Astrocyte (in vitro differentiated cells and primary cell): ENCODE measurements around the gene JAKMIP2. TPM values are rescaled to one million over a fixed set of nuclear protein-coding genes. Genes with fewer than 3 reads are reported as not detected.

Experiments used
- DNase-seq: peaks from one replicate; pipeline ENCODE4 v3.0.0-alpha.2; 2010; ENCODE audit warnings: low read depth
- FAIRE-seq: peaks from 2 replicates; lab custom pipeline; 2011; peaks lifted over from hg19 to GRCh38; lab: Jason Lieb, UNC
- H2AFZ ChIP-seq: 2 replicates; pipeline ENCODE4 v1.6.0; 2012; ENCODE audit warnings: low read depth, low read length, inconsistent platforms
- H3K27ac ChIP-seq: 2 replicates; pipeline ENCODE4 v1.5.1; 2011; ENCODE audit warnings: low read depth, low read length, inconsistent platforms
- H3K27me3 ChIP-seq: 2 replicates; pipeline ENCODE4 v1.6.0; 2011; ENCODE audit warnings: low read length, inconsistent platforms; ENCODE audit not compliant: insufficient read depth
- H3K36me3 ChIP-seq: 2 replicates; pipeline ENCODE4 v1.5.1; 2011; ENCODE audit warnings: low read length, inconsistent platforms; ENCODE audit not compliant: insufficient read depth
- H3K4me1 ChIP-seq: 2 replicates; pipeline ENCODE4 v1.5.1; 2011; ENCODE audit warnings: low read length, inconsistent platforms; ENCODE audit not compliant: insufficient read depth
- H3K4me2 ChIP-seq: 2 replicates; pipeline ENCODE4 v1.6.0; 2012; ENCODE audit warnings: low read length, inconsistent platforms
- H3K4me3 ChIP-seq: 2 replicates; pipeline ENCODE4 v1.5.1; 2011; ENCODE audit warnings: low read depth, mild to moderate bottlenecking, low read length, inconsistent platforms; ENCODE audit not compliant: insufficient read depth
- H3K79me2 ChIP-seq: 2 replicates; pipeline ENCODE4 v1.6.0; 2012; ENCODE audit warnings: mild to moderate bottlenecking, low read length, inconsistent platforms; ENCODE audit not compliant: insufficient read depth
- H3K9ac ChIP-seq: 2 replicates; pipeline ENCODE4 v1.6.0; 2012; ENCODE audit warnings: mild to moderate bottlenecking, low read length, inconsistent platforms
- H3K9me3 ChIP-seq: 2 replicates; pipeline ENCODE4 v1.5.1; 2012; ENCODE audit warnings: low read depth, mild to moderate bottlenecking, low read length, inconsistent platforms; ENCODE audit not compliant: insufficient read depth
- H4K20me1 ChIP-seq: 2 replicates; pipeline ENCODE4 v1.6.0; 2012; ENCODE audit warnings: low read length, inconsistent platforms; ENCODE audit not compliant: insufficient read depth
- H3K27ac Mint-ChIP-seq: one replicate; pipeline ENCODE4 v1.8.0; 2021; ENCODE audit warnings: mild to moderate bottlenecking, mixed read lengths; ENCODE audit not compliant: unreplicated experiment
- H3K27me3 Mint-ChIP-seq: one replicate; pipeline ENCODE4 v1.8.0; 2021; ENCODE audit warnings: low read depth, mixed read lengths; ENCODE audit not compliant: unreplicated experiment
- H3K36me3 Mint-ChIP-seq: one replicate; pipeline ENCODE4 v1.8.0; 2021; ENCODE audit warnings: low read depth, mixed read lengths; ENCODE audit not compliant: unreplicated experiment
- H3K4me1 Mint-ChIP-seq: one replicate; pipeline ENCODE4 v1.8.0; 2021; ENCODE audit warnings: low read depth, mixed read lengths; ENCODE audit not compliant: unreplicated experiment
- H3K4me3 Mint-ChIP-seq: one replicate; pipeline ENCODE4 v1.8.0; 2021; ENCODE audit warnings: mild to moderate bottlenecking, moderate library complexity, mixed read lengths; ENCODE audit not compliant: unreplicated experiment
- H3K9me3 Mint-ChIP-seq: one replicate; pipeline ENCODE4 v1.8.0; 2021; ENCODE audit warnings: mild to moderate bottlenecking, mixed read lengths; ENCODE audit not compliant: unreplicated experiment
- CTCF ChIP-seq: IDR thresholded peaks from 2 replicates; pipeline ENCODE4 v1.5.1; 2011; ENCODE audit warnings: low read depth, mild to moderate bottlenecking, inconsistent platforms, low read length, moderate library complexity; ENCODE audit not compliant: insufficient read depth
- EZH2 ChIP-seq: IDR thresholded peaks from 2 replicates; pipeline ENCODE4 v1.6.1; 2012; ENCODE audit warnings: mild to moderate bottlenecking, low read length, inconsistent platforms; ENCODE audit not compliant: insufficient read depth
- total RNA-seq: library from RNA; stranded (reverse); gene quantifications from 2 replicates; pipeline ENCODE4 v1.2.1, GENCODE V29; 2021

Gene JAKMIP2
- total RNA-seq, 1 donor from 2014 or later, result 15.1 TPM

- Histone ChIP-seq H3K4me2 (no peak overlapping the region), H3K79me2 (no peaks in the 10 kb centered on the region), H3K27me3 (no peaks in the 10 kb centered on the region), H3K4me3 (no peak overlapping the region), H3K27ac (no peak overlapping the region), H3K4me1 (no peaks in the 10 kb centered on the region), H3K36me3 (no peaks in the 10 kb centered on the region), H2AFZ (no peak overlapping the region), H3K9me3 (no peaks in the 10 kb centered on the region), H3K9ac (no peak overlapping the region), H4K20me1 (no peaks in the 10 kb centered on the region)
- Mint-ChIP-seq H3K27me3 (no peaks in the 10 kb centered on the region), H3K4me3 (no peak overlapping the region), H3K27ac (no peak overlapping the region), H3K4me1 (no peaks in the 10 kb centered on the region), H3K36me3 (peaks cover 30% of the 10 kb centered on the region), H3K9me3 (peaks cover 2% of the 10 kb centered on the region)
- DNase-seq, result no peak
- FAIRE-seq, result no peak
- TF ChIP-seq EZH2 (no peak), CTCF (no peak)
Measured at GRCh38 chr5:147610798-147611197, 171.7 kb downstream of the JAKMIP2 start.

GRCh38 chr5:147601652-147602051 lies 180.9 kb downstream of the JAKMIP2 start:
- Histone ChIP-seq H4K20me1 (no peaks in the 10 kb centered on the region), H3K27ac (no peak overlapping the region), H2AFZ (no peak overlapping the region), H3K9me3 (no peaks in the 10 kb centered on the region), H3K9ac (no peak overlapping the region), H3K36me3 (no peaks in the 10 kb centered on the region), H3K79me2 (no peaks in the 10 kb centered on the region), H3K4me3 (no peak overlapping the region), H3K27me3 (no peaks in the 10 kb centered on the region), H3K4me2 (no peak overlapping the region), H3K4me1 (no peaks in the 10 kb centered on the region)
- H3K9me3 Mint-ChIP-seq, result no peaks in the 10 kb centered on the region
- TF ChIP-seq EZH2 (no peak), CTCF (no peak)
- FAIRE-seq (no peak), DNase-seq (no peak)
- no peak overlapping the region for H3K4me3 Mint-ChIP-seq
- H3K27ac Mint-ChIP-seq, result no peak overlapping the region
- H3K36me3 Mint-ChIP-seq, result no peaks in the 10 kb centered on the region
- no peaks in the 10 kb centered on the region for H3K4me1 Mint-ChIP-seq
- no peaks in the 10 kb centered on the region for H3K27me3 Mint-ChIP-seq

DNA sequence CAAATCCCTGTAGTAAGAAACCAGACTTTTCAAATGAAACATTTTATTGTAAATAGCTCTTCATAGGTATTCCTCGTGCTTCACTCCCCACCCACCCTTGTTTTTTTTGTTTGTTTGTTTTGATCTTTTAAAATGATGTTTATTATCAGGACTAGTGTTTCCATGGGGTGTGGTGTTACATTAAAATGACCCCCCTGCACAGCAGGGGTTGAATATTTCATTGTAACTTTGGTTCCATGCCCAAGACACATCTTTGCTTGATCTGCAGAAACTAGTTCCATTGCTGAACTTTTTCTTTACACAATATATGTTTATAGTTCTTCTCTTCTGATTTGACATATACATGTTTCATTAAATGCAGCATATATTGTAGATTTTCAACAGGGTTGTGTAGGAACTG lies 191.4 kb downstream of the JAKMIP2 start:
- Mint-ChIP-seq H3K9me3 (no peaks in the 10 kb centered on the region), H3K4me1 (no peaks in the 10 kb centered on the region), H3K27ac (no peak overlapping the region), H3K4me3 (no peak overlapping the region), H3K36me3 (peaks cover 6% of the 10 kb centered on the region), H3K27me3 (no peaks in the 10 kb centered on the region)
- Histone ChIP-seq H3K79me2 (no peaks in the 10 kb centered on the region), H3K27ac (no peak overlapping the region), H3K36me3 (no peaks in the 10 kb centered on the region), H2AFZ (no peak overlapping the region), H3K9me3 (peaks cover 3% of the 10 kb centered on the region), H3K27me3 (no peaks in the 10 kb centered on the region), H3K4me1 (no peaks in the 10 kb centered on the region), H3K9ac (no peak overlapping the region), H3K4me2 (no peak overlapping the region), H4K20me1 (no peaks in the 10 kb centered on the region), H3K4me3 (no peak overlapping the region)
- DNase-seq (no peak), FAIRE-seq (no peak)
- no peak for TF ChIP-seq EZH2
- no peak for TF ChIP-seq CTCF
